Measurements from ENCODE around the gene ROR1.
"Not testable (repeated sequence)": the region's sequence is repeated elsewhere in the genome, so short reads cannot be mapped to it uniquely, and the experiment has no call there.

Gene ROR1

GRCh38 chr1:63794354-63794753 is 20.5 kb downstream of the ROR1 start:
- DNase-seq (ENCODE audit: low read depth), result no peak

DNA sequence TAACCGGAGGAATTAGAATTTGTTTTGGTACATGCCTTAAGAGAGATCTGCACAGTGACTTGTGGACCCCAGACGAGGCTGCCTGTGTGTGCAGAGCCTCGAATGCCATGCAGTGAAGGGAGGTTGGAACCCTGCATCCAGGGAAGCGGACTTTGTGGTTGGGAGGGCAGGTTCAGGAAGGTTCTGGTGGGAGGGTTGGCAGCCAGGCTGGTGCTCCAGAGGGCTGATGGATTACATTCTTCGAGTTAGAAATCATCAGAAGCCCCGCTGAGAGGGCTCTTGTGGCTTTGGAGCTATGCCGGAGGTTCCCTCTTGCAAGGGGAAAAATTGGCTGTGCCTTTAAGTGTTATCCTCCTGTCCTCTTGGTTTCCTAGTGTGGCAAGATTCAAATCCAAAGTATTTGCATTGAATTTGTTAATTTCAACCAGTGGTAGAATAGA is 21.1 kb downstream of the ROR1 start:
- no peak for DNase-seq (ENCODE audit: low read depth)

DNA sequence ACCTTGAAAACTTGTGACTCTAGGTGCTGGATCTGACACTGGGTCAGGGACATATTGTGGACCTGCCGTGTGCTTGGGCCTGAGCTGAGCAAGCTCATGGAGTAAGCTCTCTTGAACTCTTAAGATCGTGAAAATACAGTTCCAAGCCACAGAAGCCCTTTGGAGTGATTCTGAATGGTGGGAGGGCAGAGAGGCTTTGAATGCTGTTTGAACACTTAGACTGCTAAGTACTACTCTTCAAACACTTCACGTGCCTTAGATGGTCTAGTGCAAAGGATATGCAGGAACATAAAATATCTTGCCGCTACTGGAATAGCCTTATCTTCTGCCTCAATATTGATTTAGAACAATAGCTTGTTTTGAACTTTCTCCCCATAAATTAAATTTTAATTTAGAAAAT is 21.6 kb downstream of the ROR1 start:
- DNase-seq (ENCODE audit: low read depth), result no peak

GRCh38 chr1:63797056-63797726 is 23.4 kb downstream of the ROR1 start:
- DNase-seq (ENCODE audit: low read depth), result no peak

GRCh38 chr1:63798284-63798683 is 24.5 kb downstream of the ROR1 start:
- no peak for DNase-seq (ENCODE audit: low read depth)

- no peak for DNase-seq (ENCODE audit: low read depth)
These were observed 25.5 kb downstream of the ROR1 start for GRCh38 chr1:63799307-63799706.

GRCh38 chr1:63799820-63800219 is 26.0 kb downstream of the ROR1 start:
- no peak for DNase-seq (ENCODE audit: low read depth)

DNA sequence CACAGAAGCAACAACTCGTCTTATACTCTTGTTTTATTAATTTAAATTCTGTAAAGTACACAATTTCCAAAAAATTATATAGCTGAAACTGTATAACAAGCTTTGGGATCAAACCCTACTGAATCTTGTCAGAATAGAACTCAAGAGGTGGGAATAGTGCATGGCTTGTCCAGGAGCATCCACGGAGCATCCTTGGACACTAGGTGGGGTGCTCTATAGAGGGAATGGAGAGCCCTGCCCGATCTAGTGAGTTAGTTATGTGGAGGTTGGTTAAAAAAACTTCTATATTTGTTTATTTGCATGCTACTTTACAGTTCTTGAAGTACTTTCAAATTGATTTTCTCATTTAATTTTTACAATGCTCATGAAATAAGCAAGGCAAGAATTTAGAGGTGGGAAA is 28.3 kb downstream of the ROR1 start:
- no peak for DNase-seq (ENCODE audit: low read depth)

- DNase-seq (ENCODE audit: low read depth), result no peak
These were observed 31.1 kb downstream of the ROR1 start for GRCh38 chr1:63804829-63805484.

DNA sequence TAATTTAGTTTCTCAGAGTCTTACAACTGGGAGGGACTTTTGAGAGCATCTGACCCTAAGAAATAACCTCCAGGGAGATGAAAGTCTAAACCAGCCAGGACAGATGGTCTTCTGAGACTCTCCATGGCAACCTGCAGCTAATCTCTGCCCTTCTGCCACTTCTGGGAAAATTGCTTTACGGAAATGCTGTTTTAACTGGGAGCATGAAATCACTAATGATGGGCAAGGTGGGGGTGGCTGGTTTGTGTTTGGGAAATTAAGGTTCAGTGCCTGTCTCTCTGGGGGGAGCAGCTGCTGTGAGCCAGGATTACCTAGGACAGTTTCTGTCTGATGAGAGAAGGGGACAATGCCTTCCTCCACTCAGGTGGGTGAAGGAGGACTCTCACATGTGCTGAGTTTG is 33.2 kb downstream of the ROR1 start:
- DNase-seq (ENCODE audit: low read depth), result no peak

GRCh38 chr1:63810936-63811469 is 37.2 kb downstream of the ROR1 start:
- no peak for DNase-seq (ENCODE audit: low read depth)

GRCh38 chr1:63812071-63812700 is 38.4 kb downstream of the ROR1 start:
- no peak for DNase-seq (ENCODE audit: low read depth)

GRCh38 chr1:63813829-63814277 is 40.0 kb downstream of the ROR1 start:
- no peak for DNase-seq (ENCODE audit: low read depth)

- not testable (repeated sequence) for DNase-seq (ENCODE audit: low read depth)
These were observed 42.5 kb downstream of the ROR1 start for GRCh38 chr1:63816217-63816815.

GRCh38 chr1:63817152-63817667 is 43.4 kb downstream of the ROR1 start:
- DNase-seq (ENCODE audit: low read depth), result no peak

GRCh38 chr1:63817700-63818099 is 43.9 kb downstream of the ROR1 start:
- no peak for DNase-seq (ENCODE audit: low read depth)

DNA sequence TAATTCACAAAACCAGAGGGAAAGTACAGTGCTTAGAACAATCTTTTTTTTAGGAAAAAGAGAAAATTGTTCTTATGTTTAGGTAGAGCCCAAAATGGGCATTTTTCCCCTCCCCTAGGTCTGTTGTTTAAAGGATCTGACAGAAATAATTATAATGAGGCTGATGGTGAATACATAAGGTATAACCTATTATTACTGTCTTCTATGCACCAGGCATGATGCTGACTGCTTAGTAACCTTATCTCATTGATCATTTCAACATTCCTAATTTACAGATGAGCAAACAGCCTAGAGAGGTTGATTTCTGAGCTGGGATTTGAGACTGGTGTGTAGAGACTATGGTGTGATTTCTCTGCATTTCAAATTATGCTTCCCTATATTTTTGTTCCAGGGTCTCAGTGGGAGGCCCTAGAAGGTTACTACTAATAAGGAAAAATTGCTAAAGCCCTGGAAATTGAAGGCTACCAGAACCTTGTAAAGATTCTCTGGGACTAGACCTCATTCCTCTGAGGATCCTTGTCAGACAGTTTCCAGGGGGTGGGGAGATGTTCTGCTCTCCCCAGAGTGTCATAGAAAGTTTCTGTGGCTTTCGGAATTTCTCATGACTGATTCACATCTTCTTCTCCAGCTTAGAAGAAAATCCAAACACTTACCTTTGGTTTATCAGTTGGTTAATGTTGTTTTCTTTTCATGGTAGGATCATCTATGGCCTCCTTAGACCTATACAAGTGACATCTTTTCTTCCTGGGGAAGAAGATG is 44.9 kb downstream of the ROR1 start:
- DNase-seq (ENCODE audit: low read depth), result no peak

GRCh38 chr1:63819795-63820194 is 46.0 kb downstream of the ROR1 start:
- DNase-seq (ENCODE audit: low read depth), result no peak

GRCh38 chr1:63821091-63822005 is 47.5 kb downstream of the ROR1 start:
- DNase-seq (ENCODE audit: low read depth), result no peak

GRCh38 chr1:63822540-63822939 is 48.7 kb downstream of the ROR1 start:
- DNase-seq (ENCODE audit: low read depth), result no peak

- DNase-seq (ENCODE audit: low read depth), result no peak
These were observed 50.6 kb downstream of the ROR1 start for GRCh38 chr1:63824451-63824850.
